ENCODE data around the gene MEPE.

The MEPE gene
- total RNA-seq, result 0 reads per million in 2 donors

- DNase-seq, result no peak
Observed at GRCh38 chr4:87832669-87833068, at the start of gene MEPE. Gene MEPE, plus strand, starts transcription at chr4:87832969. Its CDS starts 1,746 bp downstream, at chr4:87834715.

- DNase-seq, result no peak
Observed at GRCh38 chr4:87783781-87784180, 49.0 kb upstream of the MEPE start.

GRCh38 chr4:87785731-87786509 is 46.8 kb upstream of the MEPE start:
- no peak for DNase-seq

GRCh38 chr4:87799301-87800113 is 33.3 kb upstream of the MEPE start, which contains the start of gene IBSP:
Gene IBSP, plus strand, starts transcription at chr4:87799554. Its CDS starts 2,808 bp downstream, at chr4:87802362.
- no peak for DNase-seq

- DNase-seq, result no peak
Observed at GRCh38 chr4:87802858-87803257, 29.9 kb upstream of the MEPE start.

GRCh38 chr4:87803421-87803820 is 29.3 kb upstream of the MEPE start:
- no peak for DNase-seq

GRCh38 chr4:87804871-87805270 is 27.9 kb upstream of the MEPE start:
- DNase-seq, result no peak

GRCh38 chr4:87805971-87806370 is 26.8 kb upstream of the MEPE start:
- no peak for DNase-seq

- no peak for DNase-seq
Observed at GRCh38 chr4:87806520-87806919, 26.2 kb upstream of the MEPE start.

- DNase-seq, result no peak
Observed at GRCh38 chr4:87807402-87807801, 25.4 kb upstream of the MEPE start.

- no peak for DNase-seq
Observed at GRCh38 chr4:87811977-87812376, 20.8 kb upstream of the MEPE start.

GRCh38 chr4:87819281-87819919 is 13.4 kb upstream of the MEPE start:
- no peak for DNase-seq

GRCh38 chr4:87823200-87823599 is 9.6 kb upstream of the MEPE start:
- no peak for DNase-seq

- no peak for DNase-seq
Observed at GRCh38 chr4:87823724-87824123, 9.0 kb upstream of the MEPE start.

GRCh38 chr4:87824352-87824751 is 8.4 kb upstream of the MEPE start:
- DNase-seq, result no peak

- no peak for DNase-seq
Observed at GRCh38 chr4:87834401-87834800, 1.6 kb downstream of the MEPE start.

- DNase-seq, result no peak
Observed at GRCh38 chr4:87835197-87835596, 2.4 kb downstream of the MEPE start.

- no peak for DNase-seq
Observed at GRCh38 chr4:87835743-87836142, 3.0 kb downstream of the MEPE start.

- no peak for DNase-seq
Observed at GRCh38 chr4:87838205-87838604, 5.4 kb downstream of the MEPE start.

- DNase-seq, result no peak
Observed at GRCh38 chr4:87838890-87839591, 6.3 kb downstream of the MEPE start.

- no peak for DNase-seq
Observed at GRCh38 chr4:87839592-87839946, 6.8 kb downstream of the MEPE start.

GRCh38 chr4:87840149-87840548 is 7.4 kb downstream of the MEPE start:
- no peak for DNase-seq

GRCh38 chr4:87843936-87844335 is 11.2 kb downstream of the MEPE start:
- DNase-seq, result no peak

Data from T-helper 9 cell (primary cell).